HG02588 (cell line): ENCODE measurements around the gene SLC35F4.

ENCODE experiments used
- ATAC-seq: cut with Tn5 transposase; IDR thresholded peaks from one replicate; pipeline ENCODE4 v1.9.1; 2021; ENCODE audit warnings: mild to moderate bottlenecking, moderate library complexity; ENCODE audit not compliant: unreplicated experiment

Gene SLC35F4

GRCh38 chr14:57641776-57642175 lies 224.1 kb downstream of the SLC35F4 start:
- ATAC-seq, result no peak

- no peak for ATAC-seq
Measured at GRCh38 chr14:57640036-57640435, 225.9 kb downstream of the SLC35F4 start.

GRCh38 chr14:57637901-57638300 lies 228.0 kb downstream of the SLC35F4 start:
- ATAC-seq, result no peak

GRCh38 chr14:57634335-57634734 lies 231.6 kb downstream of the SLC35F4 start:
- ATAC-seq, result no peak

GRCh38 chr14:57632649-57633048 lies 233.2 kb downstream of the SLC35F4 start:
- no peak for ATAC-seq

GRCh38 chr14:57617510-57617909 lies 248.4 kb downstream of the SLC35F4 start:
- ATAC-seq, result no peak

- ATAC-seq, result no peak
Measured at GRCh38 chr14:57612946-57613345, 252.9 kb downstream of the SLC35F4 start.

- ATAC-seq, result no peak
Measured at GRCh38 chr14:57611555-57612075, 254.3 kb downstream of the SLC35F4 start.

- no peak for ATAC-seq
Measured at GRCh38 chr14:57610631-57611030, 255.3 kb downstream of the SLC35F4 start.

GRCh38 chr14:57609192-57610075 lies 256.5 kb downstream of the SLC35F4 start:
- no peak for ATAC-seq

- no peak for ATAC-seq
Measured at GRCh38 chr14:57607086-57607485, 258.8 kb downstream of the SLC35F4 start.

GRCh38 chr14:57583396-57583795 lies 282.5 kb downstream of the SLC35F4 start:
- ATAC-seq, result no peak

- ATAC-seq, result no peak
Measured at GRCh38 chr14:57582746-57583145, 283.1 kb downstream of the SLC35F4 start.

GRCh38 chr14:57578801-57579200 lies 287.1 kb downstream of the SLC35F4 start:
- ATAC-seq, result no peak

- ATAC-seq, result no peak
Measured at GRCh38 chr14:57576498-57576897, 289.4 kb downstream of the SLC35F4 start.

GRCh38 chr14:57575482-57575881 lies 290.4 kb downstream of the SLC35F4 start:
- ATAC-seq, result no peak

- no peak for ATAC-seq
Measured at GRCh38 chr14:57574617-57575288, 291.1 kb downstream of the SLC35F4 start.

- no peak for ATAC-seq
Measured at GRCh38 chr14:57573173-57573572, 292.7 kb downstream of the SLC35F4 start.

GRCh38 chr14:57568554-57568953 lies 297.3 kb downstream of the SLC35F4 start:
- no peak for ATAC-seq

- ATAC-seq, result no peak
Measured at GRCh38 chr14:57567220-57567619, 298.7 kb downstream of the SLC35F4 start.

GRCh38 chr14:57560681-57561080 lies 305.2 kb downstream of the SLC35F4 start:
- ATAC-seq, result peak; percentile 74

GRCh38 chr14:57559576-57559975 lies 306.3 kb downstream of the SLC35F4 start:
- no peak for ATAC-seq
